H9 (cell line): ENCODE measurements around the gene CELSR2. TPM values are rescaled to one million over a fixed set of nuclear protein-coding genes. Genes with fewer than 3 reads are reported as not detected.

Source experiments
- DNase-seq: peaks from one replicate; pipeline ENCODE4 v3.0.0-alpha.2; 2017
- H2AFZ ChIP-seq: one replicate; pipeline ENCODE4 v1.6.1; 2013; ENCODE audit warnings: mild to moderate bottlenecking, low read length, control low read depth, moderate library complexity
- H2AK5ac ChIP-seq: 2 replicates; pipeline ENCODE4 v1.6.1; 2013; ENCODE audit warnings: low read length, control low read depth, mixed read lengths; ENCODE audit not compliant: insufficient read length
- H2BK120ac ChIP-seq: one replicate; pipeline ENCODE4 v1.6.1; 2013; ENCODE audit warnings: low read depth, mild to moderate bottlenecking, low read length, control low read depth, inconsistent platforms; ENCODE audit not compliant: poor library complexity, severe bottlenecking
- H2BK12ac ChIP-seq: 2 replicates; pipeline ENCODE4 v1.6.1; 2013; ENCODE audit warnings: low read length, control low read depth, mixed read lengths, low read depth; ENCODE audit not compliant: insufficient read length
- H2BK15ac ChIP-seq: 2 replicates; pipeline ENCODE4 v1.6.1; 2013; ENCODE audit warnings: low read depth, low read length, control low read depth
- H2BK20ac ChIP-seq: one replicate; pipeline ENCODE4 v1.6.1; 2013; ENCODE audit warnings: low read depth, mild to moderate bottlenecking, low read length, control low read depth, inconsistent platforms; ENCODE audit not compliant: poor library complexity, severe bottlenecking
- H2BK5ac ChIP-seq: 2 replicates; pipeline ENCODE4 v1.6.1; 2013; ENCODE audit warnings: low read length, control low read depth, mixed read lengths; ENCODE audit not compliant: insufficient read length
- H3K14ac ChIP-seq: 2 replicates; pipeline ENCODE4 v1.6.1; 2013; ENCODE audit warnings: low read length, control low read depth; ENCODE audit not compliant: insufficient read depth
- H3K18ac ChIP-seq: 2 replicates; pipeline ENCODE4 v1.6.1; 2013; ENCODE audit warnings: low read depth, mild to moderate bottlenecking, mixed read lengths, low read length, control low read depth; ENCODE audit not compliant: insufficient read length
- H3K23ac ChIP-seq: 2 replicates; pipeline ENCODE4 v1.6.1; 2013; ENCODE audit warnings: low read length, control low read depth, mixed read lengths, low read depth; ENCODE audit not compliant: insufficient read length
- H3K23me2 ChIP-seq: 2 replicates; pipeline ENCODE4 v1.6.1; 2013; ENCODE audit warnings: low read depth, mild to moderate bottlenecking, mixed read lengths, low read length, control low read depth; ENCODE audit not compliant: insufficient read length, poor library complexity, severe bottlenecking
- H3K27ac ChIP-seq: 2 replicates; pipeline ENCODE4 v1.5.1; 2013; ENCODE audit warnings: low read length, control low read depth, mixed read lengths, low read depth; ENCODE audit not compliant: insufficient read length
- H3K27me3 ChIP-seq: 2 replicates; pipeline ENCODE4 v1.6.1; 2013; ENCODE audit warnings: low read length, control low read depth, inconsistent platforms; ENCODE audit not compliant: insufficient read depth
- H3K4ac ChIP-seq: 2 replicates; pipeline ENCODE4 v1.6.1; 2013; ENCODE audit warnings: low read depth, mild to moderate bottlenecking, control low read depth, inconsistent platforms, low read length, moderate library complexity
- H3K4me1 ChIP-seq: 2 replicates; pipeline ENCODE4 v1.6.1; 2013; ENCODE audit warnings: low read length, control low read depth, inconsistent platforms; ENCODE audit not compliant: insufficient read depth
- H3K4me2 ChIP-seq: 2 replicates; pipeline ENCODE4 v1.6.1; 2013; ENCODE audit warnings: low read length, control low read depth, mixed read lengths; ENCODE audit not compliant: insufficient read length, insufficient read depth
- H3K56ac ChIP-seq: 2 replicates; pipeline ENCODE4 v1.6.1; 2013; ENCODE audit warnings: low read depth, mild to moderate bottlenecking, mixed read lengths, low read length, control low read depth; ENCODE audit not compliant: insufficient read length
- H3K79me1 ChIP-seq: 2 replicates; pipeline ENCODE4 v1.6.1; 2013; ENCODE audit warnings: low read depth, mild to moderate bottlenecking, moderate library complexity, low read length, control low read depth, inconsistent platforms; ENCODE audit not compliant: insufficient read depth, poor library complexity, severe bottlenecking
- H3K79me2 ChIP-seq: 2 replicates; pipeline ENCODE4 v1.6.1; 2013; ENCODE audit warnings: low read length, control low read depth, inconsistent platforms; ENCODE audit not compliant: insufficient read depth
- H3K9ac ChIP-seq: 2 replicates; pipeline ENCODE4 v1.6.1; 2013; ENCODE audit warnings: low read length, control low read depth, mixed read lengths; ENCODE audit not compliant: insufficient read length; ENCODE audit errors: extremely low read depth
- H3K9me3 ChIP-seq: one replicate; pipeline ENCODE4 v1.6.1; 2013; ENCODE audit warnings: low read depth, low read length, inconsistent platforms; ENCODE audit not compliant: control insufficient read depth
- H3T11ph ChIP-seq: one replicate; pipeline ENCODE4 v1.6.1; 2013; ENCODE audit warnings: mild to moderate bottlenecking, low read length, control low read depth, inconsistent platforms
- H4K20me1 ChIP-seq: one replicate; pipeline ENCODE4 v1.6.1; 2013; ENCODE audit not compliant: control insufficient read depth, insufficient read length, insufficient read depth
- H4K5ac ChIP-seq: 2 replicates; pipeline ENCODE4 v1.6.1; 2013; ENCODE audit warnings: low read depth, mild to moderate bottlenecking, mixed read lengths, low read length, control low read depth; ENCODE audit not compliant: insufficient read length
- H4K8ac ChIP-seq: replicated peaks from 2 replicates; pipeline ENCODE4 v1.6.1; 2013; ENCODE audit warnings: low read length, control low read depth, mixed read lengths, low read depth; ENCODE audit not compliant: insufficient read length
- H4K91ac ChIP-seq: 2 replicates; pipeline ENCODE4 v1.6.1; 2013; ENCODE audit warnings: low read depth, mild to moderate bottlenecking, moderate library complexity, mixed read lengths, low read length, control low read depth; ENCODE audit not compliant: insufficient read length
- H3K27ac Mint-ChIP-seq, 3 experiments: 2 replicates in 2 of 3; 3 replicates in 1 of 3; pipeline ENCODE4 v1.8.0; 2020 to 2021; ENCODE audit warnings: mixed read lengths in 3 of 3, mild to moderate bottlenecking in 1 of 3, moderate library complexity in 1 of 3
- H3K27me3 Mint-ChIP-seq: 2 replicates; pipeline ENCODE4 v1.8.0; 2021; ENCODE audit warnings: low read depth, mild to moderate bottlenecking, moderate library complexity, mixed read lengths
- H3K36me3 Mint-ChIP-seq, 3 experiments: 2 replicates in 2 of 3; 3 replicates in 1 of 3; pipeline ENCODE4 v1.8.0; 2020 to 2021; ENCODE audit warnings: low read depth in 3 of 3, mixed read lengths in 3 of 3; ENCODE audit not compliant: insufficient read depth in 1 of 3
- H3K4me1 Mint-ChIP-seq, 2 experiments: 2 replicates each; pipeline ENCODE4 v1.8.0; 2020; ENCODE audit warnings: mixed read lengths in 2 of 2
- H3K4me3 Mint-ChIP-seq, 2 experiments: 2 replicates in 1 of 2; 3 replicates in 1 of 2; pipeline ENCODE4 v1.8.0; 2020 to 2021; ENCODE audit warnings: mild to moderate bottlenecking in 2 of 2, mixed read lengths in 2 of 2, moderate library complexity in 1 of 2
- H3K9me3 Mint-ChIP-seq, 2 experiments: 2 replicates in 1 of 2; 3 replicates in 1 of 2; pipeline ENCODE4 v1.8.0; 2020; ENCODE audit warnings: mild to moderate bottlenecking in 2 of 2, mixed read lengths in 2 of 2, moderate library complexity in 1 of 2
- CTCF ChIP-seq: fragments of 200-600 bp; sonication (generic); conservative IDR thresholded peaks from 3 replicates; pipeline ENCODE4 v1.8.0; 2021; ENCODE audit warnings: antibody characterized with exemption, mild to moderate bottlenecking
- WGBS: extraction: QIAGEN DNeasy Blood & Tissue Kit; methylation state at CpG from one replicate; pipeline ENCODE4 v1.1.7; 2013; ENCODE audit warnings: missing lambda C conversion rate, low lambda C conversion rate, mixed read lengths; ENCODE audit not compliant: insufficient read length; ENCODE audit errors: extremely low coverage; 5-methylcytosine and 5-hydroxymethylcytosine counted together
- total RNA-seq: library from RNA; stranded (reverse); gene quantifications from 2 replicates; pipeline ENCODE4 v1.2.1, GENCODE V29; 2021

Gene CELSR2
- total RNA-seq, 1 experiment from 2014 or later, result 29.2 TPM

- H3K79me1 ChIP-seq, result no peaks in the 10 kb centered on the region
- DNase-seq, result no peak
- no peaks in the 10 kb centered on the region; a peak in 1 of 7 replicates for H3K36me3 Mint-ChIP-seq
- H3K23ac ChIP-seq, result no peak overlapping the region
- no peak overlapping the region for H2BK20ac ChIP-seq
- no peak overlapping the region for H2BK120ac ChIP-seq
- H3K9ac ChIP-seq, result no peak overlapping the region
- no peak overlapping the region for H4K5ac ChIP-seq
- H3K4me2 ChIP-seq, result no peak overlapping the region
- no peak overlapping the region for H3K14ac ChIP-seq
- no peak overlapping the region for H3K27ac Mint-ChIP-seq
- H3K4me1 ChIP-seq, result no peaks in the 10 kb centered on the region
- no peak for TF ChIP-seq CTCF
- no peak overlapping the region for H2BK5ac ChIP-seq
- H3T11ph ChIP-seq, result no peak overlapping the region
- H3K56ac ChIP-seq, result no peak overlapping the region
- H4K8ac ChIP-seq, result no peak overlapping the region
- H3K4me1 Mint-ChIP-seq, result peaks cover 12 to 15% of the 10 kb centered on the region in 2 experiments
- H3K27me3 ChIP-seq, result no peaks in the 10 kb centered on the region
- no peak overlapping the region for H2BK12ac ChIP-seq
- H2BK15ac ChIP-seq, result no peak overlapping the region
- H2AK5ac ChIP-seq, result no peak overlapping the region
- WGBS, result no CpG with 5 or more reads among the region's 10 CpGs
- H4K91ac ChIP-seq, result no peak overlapping the region
- H3K9me3 Mint-ChIP-seq, result no peaks in the 10 kb centered on the region
- no peak overlapping the region for H3K4ac ChIP-seq
- no peak overlapping the region for H3K18ac ChIP-seq
- no peaks in the 10 kb centered on the region for H3K23me2 ChIP-seq
- no peak overlapping the region for H3K27ac ChIP-seq
- H2AFZ ChIP-seq, result no peak overlapping the region
- H4K20me1 ChIP-seq, result no peaks in the 10 kb centered on the region
- H3K27me3 Mint-ChIP-seq, result peaks cover 5% of the 10 kb centered on the region
- H3K79me2 ChIP-seq, result no peaks in the 10 kb centered on the region
- no peaks in the 10 kb centered on the region for H3K9me3 ChIP-seq
- H3K4me3 Mint-ChIP-seq, result no peak overlapping the region
Observed at GRCh38 chr1:109199710-109200109, 49.6 kb upstream of the CELSR2 start.
